A549 (cell line): Measurements from ENCODE around the gene ACTA2. TPM values are rescaled to one million over a fixed set of nuclear protein-coding genes. Genes with fewer than 3 reads are reported as not detected.

Source experiments
- ATAC-seq, 2 experiments: fragments of 200-7000 bp in 1 of 2; fragments of >200 bp in 1 of 2; cut with Nextera tagmentation in 1 of 2; cut with Tn5 transposase in 1 of 2; 3 replicates each; pipeline versions ENCODE4 v1.8.0 to v1.9.1; 2018 to 2020; ENCODE audit warnings: mild to moderate bottlenecking in 1 of 2, moderate library complexity in 1 of 2
- CTCF ChIA-PET: fragments of 300-600 bp; sonication (Branson Sonifier 250); formaldehyde crosslinking; extraction: SDS; loops from one replicate; lab custom pipeline; 2021; ENCODE audit warnings: antibody characterized with exemption, inconsistent platforms; lab: Yijun Ruan, JAX
- POLR2A ChIA-PET: fragments of 350-600 bp; formaldehyde crosslinking; extraction: SDS; loops from one replicate; lab custom pipeline; 2021; ENCODE audit warnings: antibody characterized with exemption, inconsistent platforms; lab: Yijun Ruan, JAX
- DNase-seq, 2 experiments: peaks; one replicate each; pipeline versions ENCODE4 v3.0.0 to v3.0.0-alpha.2; 2011 to 2016; ENCODE audit warnings: low read depth in 1 of 2, low spot score in 1 of 2
- FAIRE-seq: peaks from 2 replicates; lab custom pipeline; 2011; peaks lifted over from hg19 to GRCh38; lab: Jason Lieb, UNC
- H3K27ac ChIP-seq, 2 experiments: fragments of >200 bp; sonication (Bioruptor Twin); formaldehyde crosslinking; 3 replicates each; pipeline ENCODE4 v1.5.1; 2016 to 2017
- H3K4me1 ChIP-seq: fragments of >200 bp; sonication (Bioruptor Twin); formaldehyde crosslinking; 3 replicates; pipeline ENCODE4 v1.6.1; 2016
- H3K4me2 ChIP-seq: fragments of >200 bp; sonication (Bioruptor Twin); formaldehyde crosslinking; 3 replicates; pipeline ENCODE4 v1.6.1; 2016
- H3K4me3 ChIP-seq: fragments of >200 bp; sonication (Bioruptor Twin); formaldehyde crosslinking; 3 replicates; pipeline ENCODE4 v1.5.1; 2016
- H3K9me3 ChIP-seq: fragments of >200 bp; sonication (Bioruptor Twin); formaldehyde crosslinking; 3 replicates; pipeline ENCODE4 v1.6.1; 2016
- CHD4 ChIP-seq: fragments of 200-600 bp; sonication (generic); IDR thresholded peaks from 2 replicates; pipeline ENCODE4 v1.6.1; 2016; ENCODE audit warnings: antibody characterized with exemption, mild to moderate bottlenecking, borderline replicate concordance
- E2F6 ChIP-seq: IDR thresholded peaks from 2 replicates; pipeline ENCODE4 v1.6.1; 2012; ENCODE audit warnings: low read depth, borderline replicate concordance
- ELK1 ChIP-seq: fragments of 150-350 bp; IDR thresholded peaks from 2 replicates; pipeline ENCODE4 v1.6.1; 2014; ENCODE audit warnings: low read depth, mild to moderate bottlenecking, low read length
- ESRRA ChIP-seq: fragments of 150-350 bp; IDR thresholded peaks from 2 replicates; pipeline ENCODE4 v1.6.1; 2014; ENCODE audit warnings: mild to moderate bottlenecking, low read length, borderline replicate concordance
- GATA3 ChIP-seq: IDR thresholded peaks from 2 replicates; pipeline ENCODE4 v1.6.1; 2012; ENCODE audit warnings: borderline replicate concordance
- HOXB13 ChIP-seq: fragments of 250-450 bp; sonication (Bioruptor Pico); IDR thresholded peaks from 2 replicates; pipeline ENCODE4 v1.5.0; 2020; ENCODE audit warnings: low read depth, mild to moderate bottlenecking, moderate library complexity
- JUNB ChIP-seq: fragments of >200 bp; sonication (Bioruptor Twin); formaldehyde crosslinking; IDR thresholded peaks from 2 replicates; pipeline ENCODE4 v1.6.1; 2016
- MAX ChIP-seq: IDR thresholded peaks from 2 replicates; pipeline ENCODE4 v1.6.1; 2012
- MAZ ChIP-seq: fragments of 150-350 bp; IDR thresholded peaks from 2 replicates; pipeline ENCODE4 v1.6.1; 2014; ENCODE audit warnings: antibody characterized with exemption, low read depth, low read length, borderline replicate concordance
- NPAS2 ChIP-seq: fragments of 250-450 bp; sonication (Bioruptor Pico); IDR thresholded peaks from 2 replicates; pipeline ENCODE4 v1.8.0; 2022; ENCODE audit warnings: mild to moderate bottlenecking, moderate library complexity, borderline replicate concordance
- PBX3 ChIP-seq: IDR thresholded peaks from 2 replicates; pipeline ENCODE4 v1.6.1; 2012
- POLR2A ChIP-seq: IDR thresholded peaks from 2 replicates; pipeline ENCODE4 v1.6.1; 2012; ENCODE audit warnings: mild to moderate bottlenecking, low read length
- RARB ChIP-seq: fragments of 250-450 bp; sonication (Bioruptor Pico); IDR thresholded peaks from 2 replicates; pipeline ENCODE4 v1.8.0; 2021; ENCODE audit warnings: mild to moderate bottlenecking, moderate library complexity
- RFX5 ChIP-seq: fragments of 450-650 bp; IDR thresholded peaks from 2 replicates; pipeline ENCODE4 v1.7.1; 2014; ENCODE audit warnings: antibody characterized with exemption, mild to moderate bottlenecking, moderate library complexity
- RNF2 ChIP-seq: fragments of 200-600 bp; sonication (generic); IDR thresholded peaks from 2 replicates; pipeline ENCODE4 v1.6.1; 2016; ENCODE audit warnings: low read depth, mild to moderate bottlenecking, antibody characterized with exemption, moderate library complexity, borderline replicate concordance
- TFCP2L1 ChIP-seq: fragments of 250-450 bp; sonication (Bioruptor Pico); IDR thresholded peaks from 2 replicates; pipeline ENCODE4 v1.5.0; 2021; ENCODE audit warnings: mild to moderate bottlenecking
- ZFP36 ChIP-seq: fragments of 450-650 bp; IDR thresholded peaks from 2 replicates; pipeline ENCODE4 v1.6.1; 2014; ENCODE audit warnings: borderline replicate concordance; ENCODE audit not compliant: partially characterized antibody
- ZSCAN20 ChIP-seq: fragments of 250-450 bp; sonication (Bioruptor Pico); IDR thresholded peaks from 2 replicates; pipeline ENCODE4 v1.8.0; 2022; ENCODE audit warnings: mild to moderate bottlenecking, moderate library complexity
- whole genome bisulfite sequencing: methylation state at CpG from one replicate; pipeline ENCODE4 v1.1.6; 2017; ENCODE audit errors: missing lambda C conversion rate; 5-methylcytosine and 5-hydroxymethylcytosine counted together
- polyA plus RNA-seq, 4 experiments: library from polyadenylated mRNA; depleted of rRNA in 3 of 4; stranded (reverse); fragments of >200 nt; fragmentation: RNase III in 1 of 4; extraction: RNeasy Plus Mini Kit Qiagen cat#74134 plus additional on column Dnase treatment in 1 of 4; gene quantifications; 2 replicates in 3 of 4; 3 replicates in 1 of 4; pipeline ENCODE4 v1.2.3, GENCODE V29; 2011 to 2017
- TF ChIP-seq, protein P1 (sequence below): fragments of >200 bp; sonication (Bioruptor Twin); formaldehyde crosslinking; IDR thresholded peaks from 3 replicates; pipeline ENCODE4 v1.5.1; 2016
- TF ChIP-seq, protein P2 (sequence below): fragments of >200 bp; sonication (Bioruptor Twin); formaldehyde crosslinking; IDR thresholded peaks from 3 replicates; pipeline ENCODE4 v1.6.1; 2016

Gene ACTA2
- polyA plus RNA-seq, 2 of the 4 experiments (the other 2 are of a cell fraction), result 15.0 to 25.9 TPM

DNA sequence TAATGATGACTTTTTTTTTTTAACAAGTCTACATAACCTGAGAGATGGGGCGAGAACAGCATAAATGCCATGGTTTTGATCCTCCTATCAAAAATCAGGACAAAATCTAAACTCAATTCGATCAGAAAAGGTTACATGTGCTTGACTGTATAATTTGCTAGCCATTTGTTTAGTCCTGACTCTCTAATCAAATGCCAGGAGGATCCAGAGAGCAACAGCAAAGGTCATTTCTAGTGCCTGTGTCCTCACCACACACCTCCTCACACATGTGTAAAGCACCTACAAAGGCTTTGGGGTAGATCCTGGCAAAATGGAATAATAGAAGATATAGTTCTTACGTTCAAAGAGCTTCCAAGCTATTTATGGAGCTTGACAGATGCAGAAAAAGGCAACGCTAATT is 27.0 kb upstream of the ACTA2 start:
- CTCF ChIA-PET, result interaction anchor here (1.1 to 1.7 kb wide), 2 partner anchors 47 to 50 kb away, joined by 3 to 7 read pairs; no protein-coding TSS in a partner anchor
- Histone ChIP-seq H3K4me2 (no peak overlapping the region), H3K4me3 (no peak overlapping the region), H3K4me1 (peaks cover 5% of the 10 kb centered on the region; the same call in 2 of the 3 replicates), H3K9me3 (no peaks in the 10 kb centered on the region), H3K27ac (no peak overlapping the region)
- FAIRE-seq (no peak), DNase-seq (no peak), ATAC-seq (no peak)
- WGBS, result 71% methylated on average over 4 of the region's 4 CpGs
- POLR2A ChIA-PET, result no interaction called here
- TF ChIP-seq GATA3, result no peak
- no peak for TF ChIP-seq NPAS2 (CRISPR knock-in tag)
- TF ChIP-seq ZFP36, result no peak
- TF ChIP-seq ESRRA, result no peak
- no peak for TF ChIP-seq E2F6
- TF ChIP-seq ELK1, result no peak
- TF ChIP-seq RARB (CRISPR knock-in tag), result no peak
- TF ChIP-seq ZSCAN20, result no peak
- no peak for TF ChIP-seq MAX
- no peak for TF ChIP-seq CHD4
- no peak for TF ChIP-seq JUNB

DNA sequence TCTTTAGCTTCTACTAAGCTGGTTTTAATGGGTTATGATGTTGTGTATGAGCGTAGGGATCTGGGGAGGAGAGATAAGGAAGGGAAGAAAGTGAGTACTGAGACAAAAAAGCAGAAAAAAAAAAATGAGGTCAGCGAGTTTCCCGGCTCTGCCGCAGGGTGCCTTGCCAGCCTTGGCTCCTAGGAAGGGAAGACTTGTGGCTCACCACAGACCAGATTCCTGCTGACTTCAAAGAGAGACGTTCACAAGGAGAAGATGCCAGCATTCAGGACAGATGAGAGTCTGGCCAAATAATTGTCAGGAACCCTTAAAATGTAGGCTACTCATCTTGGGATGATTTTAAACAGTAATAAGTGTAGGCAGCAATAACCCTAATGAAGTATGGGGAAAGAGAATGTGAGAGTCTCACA is 26.6 kb upstream of the ACTA2 start:
- DNase-seq (no peak), FAIRE-seq (no peak), ATAC-seq (no peak)
- ChIA-PET CTCF (interaction anchor here (0.9 to 1.7 kb wide), 3 partner anchors 11 to 51 kb away, joined by 5 to 7 read pairs (median 6); partner anchors contain the start of gene FAS), POLR2A (no interaction called here)
- no peak overlapping the region for H3K27ac ChIP-seq
- no peak overlapping the region for H3K4me2 ChIP-seq
- TF ChIP-seq HOXB13 (CRISPR knock-in tag) (no peak), PBX3 (no peak), NPAS2 (CRISPR knock-in tag) (no peak), TFCP2L1 (CRISPR knock-in tag) (no peak), POLR2A (no peak), CHD4 (no peak), RFX5 (no peak), JUNB (no peak), MAZ (no peak), MAX (no peak), ZSCAN20 (no peak), RNF2 (no peak)
- TF ChIP-seq, protein P1, sequence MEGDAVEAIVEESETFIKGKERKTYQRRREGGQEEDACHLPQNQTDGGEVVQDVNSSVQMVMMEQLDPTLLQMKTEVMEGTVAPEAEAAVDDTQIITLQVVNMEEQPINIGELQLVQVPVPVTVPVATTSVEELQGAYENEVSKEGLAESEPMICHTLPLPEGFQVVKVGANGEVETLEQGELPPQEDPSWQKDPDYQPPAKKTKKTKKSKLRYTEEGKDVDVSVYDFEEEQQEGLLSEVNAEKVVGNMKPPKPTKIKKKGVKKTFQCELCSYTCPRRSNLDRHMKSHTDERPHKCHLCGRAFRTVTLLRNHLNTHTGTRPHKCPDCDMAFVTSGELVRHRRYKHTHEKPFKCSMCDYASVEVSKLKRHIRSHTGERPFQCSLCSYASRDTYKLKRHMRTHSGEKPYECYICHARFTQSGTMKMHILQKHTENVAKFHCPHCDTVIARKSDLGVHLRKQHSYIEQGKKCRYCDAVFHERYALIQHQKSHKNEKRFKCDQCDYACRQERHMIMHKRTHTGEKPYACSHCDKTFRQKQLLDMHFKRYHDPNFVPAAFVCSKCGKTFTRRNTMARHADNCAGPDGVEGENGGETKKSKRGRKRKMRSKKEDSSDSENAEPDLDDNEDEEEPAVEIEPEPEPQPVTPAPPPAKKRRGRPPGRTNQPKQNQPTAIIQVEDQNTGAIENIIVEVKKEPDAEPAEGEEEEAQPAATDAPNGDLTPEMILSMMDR, result no peak
- TF ChIP-seq, protein P2, sequence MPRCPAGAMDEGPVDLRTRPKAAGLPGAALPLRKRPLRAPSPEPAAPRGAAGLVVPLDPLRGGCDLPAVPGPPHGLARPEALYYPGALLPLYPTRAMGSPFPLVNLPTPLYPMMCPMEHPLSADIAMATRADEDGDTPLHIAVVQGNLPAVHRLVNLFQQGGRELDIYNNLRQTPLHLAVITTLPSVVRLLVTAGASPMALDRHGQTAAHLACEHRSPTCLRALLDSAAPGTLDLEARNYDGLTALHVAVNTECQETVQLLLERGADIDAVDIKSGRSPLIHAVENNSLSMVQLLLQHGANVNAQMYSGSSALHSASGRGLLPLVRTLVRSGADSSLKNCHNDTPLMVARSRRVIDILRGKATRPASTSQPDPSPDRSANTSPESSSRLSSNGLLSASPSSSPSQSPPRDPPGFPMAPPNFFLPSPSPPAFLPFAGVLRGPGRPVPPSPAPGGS, result no peak
- peaks cover 9% of the 10 kb centered on the region for H3K4me1 ChIP-seq
- H3K9me3 ChIP-seq, result no peaks in the 10 kb centered on the region
- 64% methylated on average over 5 of the region's 5 CpGs for WGBS
- H3K4me3 ChIP-seq, result no peak overlapping the region
